Mesothelial cell of epicardium (in vitro differentiated cells): ENCODE measurements around the gene SRM. TPM values are rescaled to one million over a fixed set of nuclear protein-coding genes. Genes with fewer than 3 reads are reported as not detected.
"Not testable (repeated sequence)": the region's sequence is repeated elsewhere in the genome, so short reads cannot be mapped to it uniquely, and the experiment has no call there.

Source experiments
- DNase-seq, 2 experiments: peaks; one replicate each; pipeline ENCODE4 v3.0.0; 2021; ENCODE audit warnings: low spot score in 2 of 2; ENCODE audit not compliant: unreplicated experiment in 2 of 2
- H3K27ac Mint-ChIP-seq: 2 replicates; pipeline ENCODE4 v1.8.0; 2021; ENCODE audit warnings: mixed read lengths
- H3K27me3 Mint-ChIP-seq: 2 replicates; pipeline ENCODE4 v1.8.0; 2021; ENCODE audit warnings: low read depth, mixed read lengths
- H3K36me3 Mint-ChIP-seq: 2 replicates; pipeline ENCODE4 v1.8.0; 2021; ENCODE audit warnings: mixed read lengths
- H3K4me1 Mint-ChIP-seq: 2 replicates; pipeline ENCODE4 v1.8.0; 2021; ENCODE audit warnings: mixed read lengths
- H3K4me3 Mint-ChIP-seq: 2 replicates; pipeline ENCODE4 v1.8.0; 2021; ENCODE audit warnings: mild to moderate bottlenecking, moderate library complexity, mixed read lengths
- H3K9me3 Mint-ChIP-seq: 2 replicates; pipeline ENCODE4 v1.8.0; 2021; ENCODE audit warnings: mixed read lengths
- total RNA-seq: library from RNA; stranded (reverse); gene quantifications from 3 replicates; pipeline ENCODE4 v1.2.1, GENCODE V29; 2021
- TF ChIP-seq, protein P1 (sequence below): fragments of 200-600 bp; sonication (generic); IDR thresholded peaks from one replicate; pipeline ENCODE4 v1.5.0; 2021; ENCODE audit warnings: antibody characterized with exemption; ENCODE audit not compliant: unreplicated experiment

SRM gene
- total RNA-seq, 1 donor from 2014 or later, result 61.4 TPM

DNA sequence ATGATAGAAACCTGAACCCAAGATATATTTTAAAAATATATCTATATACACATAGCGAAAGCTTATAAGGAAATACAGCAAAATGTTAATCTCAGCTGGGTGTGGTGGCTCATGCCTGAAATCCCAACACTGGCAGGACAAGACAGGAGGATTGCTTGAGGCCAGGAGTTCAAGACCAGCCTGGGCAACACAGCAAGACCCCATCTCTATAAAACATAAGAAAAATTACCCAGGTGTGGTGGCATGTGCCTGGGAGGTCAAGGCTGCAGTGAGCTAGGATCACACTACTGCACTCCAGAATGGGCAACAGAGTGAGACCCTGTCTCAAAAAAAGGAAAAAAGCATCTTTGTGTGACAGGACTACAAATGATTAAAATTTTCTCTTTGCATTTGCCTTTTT, 6.0 kb upstream of the SRM start:
- H3K36me3 Mint-ChIP-seq, result peaks cover 42% of the 10 kb centered on the region
- H3K27ac Mint-ChIP-seq, result no peak overlapping the region
- H3K4me1 Mint-ChIP-seq, result peaks cover 4% of the 10 kb centered on the region
- TF ChIP-seq, protein P1, sequence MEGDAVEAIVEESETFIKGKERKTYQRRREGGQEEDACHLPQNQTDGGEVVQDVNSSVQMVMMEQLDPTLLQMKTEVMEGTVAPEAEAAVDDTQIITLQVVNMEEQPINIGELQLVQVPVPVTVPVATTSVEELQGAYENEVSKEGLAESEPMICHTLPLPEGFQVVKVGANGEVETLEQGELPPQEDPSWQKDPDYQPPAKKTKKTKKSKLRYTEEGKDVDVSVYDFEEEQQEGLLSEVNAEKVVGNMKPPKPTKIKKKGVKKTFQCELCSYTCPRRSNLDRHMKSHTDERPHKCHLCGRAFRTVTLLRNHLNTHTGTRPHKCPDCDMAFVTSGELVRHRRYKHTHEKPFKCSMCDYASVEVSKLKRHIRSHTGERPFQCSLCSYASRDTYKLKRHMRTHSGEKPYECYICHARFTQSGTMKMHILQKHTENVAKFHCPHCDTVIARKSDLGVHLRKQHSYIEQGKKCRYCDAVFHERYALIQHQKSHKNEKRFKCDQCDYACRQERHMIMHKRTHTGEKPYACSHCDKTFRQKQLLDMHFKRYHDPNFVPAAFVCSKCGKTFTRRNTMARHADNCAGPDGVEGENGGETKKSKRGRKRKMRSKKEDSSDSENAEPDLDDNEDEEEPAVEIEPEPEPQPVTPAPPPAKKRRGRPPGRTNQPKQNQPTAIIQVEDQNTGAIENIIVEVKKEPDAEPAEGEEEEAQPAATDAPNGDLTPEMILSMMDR, result no peak
- H3K4me3 Mint-ChIP-seq, result no peak overlapping the region
- no peak for DNase-seq
- H3K9me3 Mint-ChIP-seq, result no peaks in the 10 kb centered on the region
- no peaks in the 10 kb centered on the region for H3K27me3 Mint-ChIP-seq

DNA sequence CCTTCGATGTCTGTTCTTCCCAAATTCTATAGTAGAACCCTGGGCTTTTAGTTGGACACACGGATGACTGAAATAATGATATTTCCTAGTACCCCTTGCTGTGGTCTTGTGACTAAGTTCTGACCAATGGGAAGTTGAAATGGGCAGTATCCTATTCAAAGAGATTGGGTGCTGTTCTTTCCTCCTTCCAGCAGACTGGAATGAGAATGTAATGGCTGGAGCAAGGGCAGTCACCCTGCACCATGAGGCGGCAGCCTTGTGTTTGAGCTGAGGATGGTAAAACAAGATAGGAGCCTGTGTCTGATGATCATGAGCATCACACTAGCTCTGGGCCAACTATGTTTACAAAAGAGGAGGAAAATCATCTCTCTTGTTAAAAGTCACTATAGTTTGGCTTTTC, 5.1 kb upstream of the SRM start:
- Mint-ChIP-seq H3K36me3 (peaks cover 37% of the 10 kb centered on the region), H3K27me3 (no peaks in the 10 kb centered on the region), H3K9me3 (no peaks in the 10 kb centered on the region), H3K4me1 (peaks cover 8% of the 10 kb centered on the region), H3K4me3 (no peak overlapping the region), H3K27ac (no peak overlapping the region)
- no peak for DNase-seq
- TF ChIP-seq, protein P1, result no peak

DNA sequence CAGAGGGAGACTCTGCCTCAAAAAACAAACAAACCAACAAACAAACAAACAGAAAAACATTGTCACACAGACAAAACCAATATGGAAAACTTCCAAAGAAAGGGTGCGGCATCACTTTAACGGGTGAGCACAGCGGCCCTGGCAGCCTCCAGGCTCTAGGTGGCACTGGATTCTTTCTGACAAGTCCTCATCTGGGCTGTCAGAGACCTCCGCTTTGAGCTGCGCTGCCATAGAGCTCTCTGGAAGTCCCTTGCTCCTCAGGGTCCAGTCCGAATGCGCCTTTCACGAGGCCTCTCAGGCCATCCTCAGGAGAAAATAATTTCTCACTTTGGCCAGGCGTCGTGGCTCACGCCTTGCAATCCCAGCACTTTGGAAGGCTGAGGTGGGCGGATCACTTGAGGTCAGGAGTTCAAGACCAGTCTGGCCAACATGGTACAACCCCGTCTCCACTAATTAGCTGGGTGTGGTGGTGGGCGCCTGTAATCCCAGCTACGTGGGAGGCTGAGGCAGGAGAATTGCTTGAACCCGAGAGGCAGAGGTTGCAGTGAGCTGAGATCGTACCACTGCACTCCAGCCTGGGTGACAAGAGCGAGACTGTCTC, 4.2 kb upstream of the SRM start:
- Mint-ChIP-seq H3K4me1 (peaks cover 11% of the 10 kb centered on the region), H3K36me3 (peaks cover 31% of the 10 kb centered on the region)
- DNase-seq, H3K27me3 Mint-ChIP-seq, H3K4me3 Mint-ChIP-seq, H3K27ac Mint-ChIP-seq, H3K9me3 Mint-ChIP-seq: not testable (repeated sequence)

DNA sequence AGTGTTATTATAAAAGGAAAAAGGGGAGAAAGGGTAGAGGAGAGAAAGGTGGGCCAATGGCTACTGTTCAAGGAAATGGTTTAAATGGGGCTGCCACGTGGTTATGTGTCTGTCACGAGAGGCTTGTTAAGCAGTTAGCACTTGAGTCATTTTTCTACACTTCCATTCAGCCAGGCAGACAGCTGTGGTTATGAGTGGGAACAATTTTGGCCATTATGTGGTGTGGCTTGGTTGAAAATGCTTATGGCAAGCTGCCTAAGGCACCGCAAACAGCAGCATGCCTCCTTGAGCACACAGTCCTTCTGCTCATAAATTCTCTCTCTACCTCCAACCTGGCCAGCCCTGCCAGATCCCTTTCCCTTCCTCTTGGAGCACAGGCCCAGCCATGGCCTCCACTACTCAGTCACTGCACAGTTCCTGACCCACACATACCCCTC, 3.2 kb upstream of the SRM start:
- TF ChIP-seq, protein P1, result no peak
- peaks cover 24% of the 10 kb centered on the region for H3K36me3 Mint-ChIP-seq
- H3K27ac Mint-ChIP-seq, result no peak overlapping the region
- no peaks in the 10 kb centered on the region for H3K9me3 Mint-ChIP-seq
- peaks cover 16% of the 10 kb centered on the region for H3K4me1 Mint-ChIP-seq
- no peaks in the 10 kb centered on the region for H3K27me3 Mint-ChIP-seq
- no peak overlapping the region for H3K4me3 Mint-ChIP-seq
- DNase-seq, result no peak

DNA sequence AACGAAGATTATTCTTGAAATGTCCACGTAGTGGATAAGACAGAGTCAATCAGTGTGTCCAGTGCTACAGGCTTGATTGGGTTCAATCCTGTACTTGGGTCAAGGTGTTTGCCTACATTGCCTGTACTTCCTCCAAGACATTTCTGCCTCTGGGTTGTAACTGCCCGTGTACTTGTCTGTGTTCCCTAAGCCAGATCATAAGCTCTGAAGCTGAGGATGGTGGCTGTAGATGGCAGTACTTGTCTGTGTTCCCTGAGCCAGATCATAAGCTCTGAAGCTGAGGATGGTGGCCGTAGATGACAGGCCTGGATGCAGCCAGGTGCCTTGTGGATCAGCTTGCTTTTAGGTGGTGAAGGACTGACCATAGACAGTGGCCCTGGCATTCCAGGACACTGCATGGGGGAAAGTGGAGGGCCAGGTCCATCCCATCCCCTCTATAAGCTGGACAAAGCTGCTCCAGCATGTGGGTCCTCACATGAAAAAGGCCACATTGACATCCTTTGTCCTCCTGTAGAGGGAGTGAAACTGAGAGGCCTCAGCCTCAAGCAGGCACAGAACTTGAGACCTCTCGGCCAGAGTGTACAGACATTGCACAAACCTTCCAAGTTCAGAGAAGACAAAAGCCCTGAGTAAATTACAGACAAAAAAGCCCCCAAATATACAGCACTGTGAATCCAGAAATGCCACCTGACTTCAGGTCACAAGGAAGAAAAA, 2.0 kb upstream of the SRM start:
- Mint-ChIP-seq H3K9me3 (no peaks in the 10 kb centered on the region), H3K27me3 (no peaks in the 10 kb centered on the region), H3K27ac (peak overlapping the region; percentile 9), H3K36me3 (peaks cover 18% of the 10 kb centered on the region), H3K4me3 (peak overlapping the region; percentile 26), H3K4me1 (peaks cover 16% of the 10 kb centered on the region)
- no peak for DNase-seq
- TF ChIP-seq, protein P1, result no peak

DNA sequence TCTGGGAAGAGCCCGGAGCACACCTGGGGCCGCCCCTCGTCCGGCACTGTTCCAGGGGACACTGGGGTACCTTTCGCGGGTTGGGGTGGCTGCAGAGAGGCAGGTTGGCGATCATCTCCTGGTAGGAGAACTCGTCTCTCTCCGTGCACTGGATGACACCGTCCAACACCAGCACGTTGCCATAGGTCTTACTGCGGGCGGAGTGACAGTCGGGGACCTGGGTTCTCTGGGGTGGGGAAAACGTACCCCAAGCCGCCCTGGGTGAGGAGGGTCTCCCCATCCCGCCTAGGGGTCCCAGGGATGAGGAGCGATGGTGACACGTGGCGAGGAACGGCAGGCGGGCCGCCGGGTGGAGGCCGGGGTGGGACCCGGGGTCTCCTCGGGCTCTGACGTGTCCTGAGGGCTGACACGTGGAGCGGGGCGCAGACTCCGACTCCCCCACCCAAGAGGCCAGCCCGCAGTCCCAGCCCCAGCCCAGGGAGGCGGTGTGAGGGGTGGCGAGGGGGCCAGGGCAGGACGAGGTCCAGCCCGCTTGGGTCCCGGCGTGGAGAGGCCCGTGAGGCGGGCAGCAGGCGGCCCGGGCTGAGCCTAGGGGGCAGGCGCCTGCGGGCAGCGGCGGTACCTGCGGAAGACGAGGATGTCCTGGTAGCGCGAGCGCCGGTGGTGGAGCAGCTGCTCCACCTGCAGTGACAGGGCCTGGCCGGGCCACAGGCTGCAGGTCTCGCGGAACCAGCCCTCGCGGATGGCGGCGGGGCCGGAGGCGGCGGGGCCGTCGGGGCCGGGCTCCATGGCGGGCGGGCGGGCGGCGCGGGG, 457 bp downstream of the SRM start:
- Mint-ChIP-seq H3K4me1 (peaks cover 16% of the 10 kb centered on the region), H3K27me3 (no peaks in the 10 kb centered on the region), H3K36me3 (peaks cover 3% of the 10 kb centered on the region), H3K4me3 (peak overlapping the region; percentile 93), H3K27ac (peak overlapping the region; percentile 85), H3K9me3 (no peaks in the 10 kb centered on the region)
- TF ChIP-seq, protein P1, result no peak
- peak in 1 of 2 experiments; percentile 48 for DNase-seq
